PFSK-1 (cell line): ENCODE data around the gene FRMPD4.

Experiments used
- POLR2AphosphoS5 ChIP-seq: IDR thresholded peaks from 2 replicates; pipeline ENCODE4 v1.6.1; 2012; ENCODE audit warnings: low read depth, mild to moderate bottlenecking, control low read depth, low read length, moderate library complexity
- SIN3A ChIP-seq: IDR thresholded peaks from 2 replicates; pipeline ENCODE4 v1.6.1; 2012; ENCODE audit warnings: mild to moderate bottlenecking, low read length, moderate library complexity, borderline replicate concordance; ENCODE audit not compliant: insufficient read depth
- TAF1 ChIP-seq: IDR thresholded peaks from 2 replicates; pipeline ENCODE4 v1.6.1; 2012; ENCODE audit warnings: low read length, control low read depth, borderline replicate concordance; ENCODE audit not compliant: insufficient read depth
- TF ChIP-seq, protein P1 (sequence below), 2 experiments: IDR thresholded peaks; 2 replicates each; pipeline versions ENCODE4 v1.6.1 to v1.8.0; 2011 to 2012; ENCODE audit warnings: low read depth in 2 of 2, low read length in 2 of 2, control low read depth in 1 of 2, inconsistent platforms in 1 of 2, mild to moderate bottlenecking in 1 of 2, moderate library complexity in 1 of 2; ENCODE audit not compliant: insufficient read depth in 1 of 2

DNA sequence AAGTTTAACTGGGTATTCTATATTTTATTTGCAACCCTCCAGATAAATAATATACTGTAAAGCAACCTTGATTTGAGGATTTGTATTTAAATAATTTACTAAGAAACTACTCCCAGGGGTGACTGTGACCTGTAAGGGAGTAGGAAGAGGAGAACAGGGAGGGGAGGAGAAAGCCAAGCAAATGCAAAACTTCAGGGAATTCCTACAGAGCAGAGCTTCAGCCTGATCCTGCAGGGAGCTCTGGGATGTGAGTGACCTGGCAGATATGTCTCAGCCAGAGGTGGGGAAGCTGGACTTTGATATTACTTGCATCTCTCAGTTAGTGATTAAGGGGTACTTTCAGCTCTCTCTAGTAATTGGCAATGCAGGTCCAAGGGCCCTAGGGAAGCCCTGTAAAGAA lies 302.0 kb downstream of the FRMPD4 start:
- TF ChIP-seq SIN3A (no peak), TAF1 (no peak), POLR2AphosphoS5 (no peak)
- TF ChIP-seq, protein P1, sequence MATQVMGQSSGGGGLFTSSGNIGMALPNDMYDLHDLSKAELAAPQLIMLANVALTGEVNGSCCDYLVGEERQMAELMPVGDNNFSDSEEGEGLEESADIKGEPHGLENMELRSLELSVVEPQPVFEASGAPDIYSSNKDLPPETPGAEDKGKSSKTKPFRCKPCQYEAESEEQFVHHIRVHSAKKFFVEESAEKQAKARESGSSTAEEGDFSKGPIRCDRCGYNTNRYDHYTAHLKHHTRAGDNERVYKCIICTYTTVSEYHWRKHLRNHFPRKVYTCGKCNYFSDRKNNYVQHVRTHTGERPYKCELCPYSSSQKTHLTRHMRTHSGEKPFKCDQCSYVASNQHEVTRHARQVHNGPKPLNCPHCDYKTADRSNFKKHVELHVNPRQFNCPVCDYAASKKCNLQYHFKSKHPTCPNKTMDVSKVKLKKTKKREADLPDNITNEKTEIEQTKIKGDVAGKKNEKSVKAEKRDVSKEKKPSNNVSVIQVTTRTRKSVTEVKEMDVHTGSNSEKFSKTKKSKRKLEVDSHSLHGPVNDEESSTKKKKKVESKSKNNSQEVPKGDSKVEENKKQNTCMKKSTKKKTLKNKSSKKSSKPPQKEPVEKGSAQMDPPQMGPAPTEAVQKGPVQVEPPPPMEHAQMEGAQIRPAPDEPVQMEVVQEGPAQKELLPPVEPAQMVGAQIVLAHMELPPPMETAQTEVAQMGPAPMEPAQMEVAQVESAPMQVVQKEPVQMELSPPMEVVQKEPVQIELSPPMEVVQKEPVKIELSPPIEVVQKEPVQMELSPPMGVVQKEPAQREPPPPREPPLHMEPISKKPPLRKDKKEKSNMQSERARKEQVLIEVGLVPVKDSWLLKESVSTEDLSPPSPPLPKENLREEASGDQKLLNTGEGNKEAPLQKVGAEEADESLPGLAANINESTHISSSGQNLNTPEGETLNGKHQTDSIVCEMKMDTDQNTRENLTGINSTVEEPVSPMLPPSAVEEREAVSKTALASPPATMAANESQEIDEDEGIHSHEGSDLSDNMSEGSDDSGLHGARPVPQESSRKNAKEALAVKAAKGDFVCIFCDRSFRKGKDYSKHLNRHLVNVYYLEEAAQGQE (IDR thresholded peaks at IDR 0.05; ENCODE audit: insufficient read depth in 1 of 2, low read depth in 2 of 2, low read length in 2 of 2), result no peak
